Activated CD8-positive, alpha-beta memory T cell treated with anti-CD3 and anti-CD28 coated beads, Interleukin-2, amount 50 U/mL, for 1 hour (primary cell): ENCODE results near the gene ALG6.

ENCODE experiments used
- DNase-seq: peaks from one replicate; pipeline ENCODE4 v3.0.0-alpha.2; 2020; ENCODE audit errors: extremely low read depth

The ALG6 gene

DNA sequence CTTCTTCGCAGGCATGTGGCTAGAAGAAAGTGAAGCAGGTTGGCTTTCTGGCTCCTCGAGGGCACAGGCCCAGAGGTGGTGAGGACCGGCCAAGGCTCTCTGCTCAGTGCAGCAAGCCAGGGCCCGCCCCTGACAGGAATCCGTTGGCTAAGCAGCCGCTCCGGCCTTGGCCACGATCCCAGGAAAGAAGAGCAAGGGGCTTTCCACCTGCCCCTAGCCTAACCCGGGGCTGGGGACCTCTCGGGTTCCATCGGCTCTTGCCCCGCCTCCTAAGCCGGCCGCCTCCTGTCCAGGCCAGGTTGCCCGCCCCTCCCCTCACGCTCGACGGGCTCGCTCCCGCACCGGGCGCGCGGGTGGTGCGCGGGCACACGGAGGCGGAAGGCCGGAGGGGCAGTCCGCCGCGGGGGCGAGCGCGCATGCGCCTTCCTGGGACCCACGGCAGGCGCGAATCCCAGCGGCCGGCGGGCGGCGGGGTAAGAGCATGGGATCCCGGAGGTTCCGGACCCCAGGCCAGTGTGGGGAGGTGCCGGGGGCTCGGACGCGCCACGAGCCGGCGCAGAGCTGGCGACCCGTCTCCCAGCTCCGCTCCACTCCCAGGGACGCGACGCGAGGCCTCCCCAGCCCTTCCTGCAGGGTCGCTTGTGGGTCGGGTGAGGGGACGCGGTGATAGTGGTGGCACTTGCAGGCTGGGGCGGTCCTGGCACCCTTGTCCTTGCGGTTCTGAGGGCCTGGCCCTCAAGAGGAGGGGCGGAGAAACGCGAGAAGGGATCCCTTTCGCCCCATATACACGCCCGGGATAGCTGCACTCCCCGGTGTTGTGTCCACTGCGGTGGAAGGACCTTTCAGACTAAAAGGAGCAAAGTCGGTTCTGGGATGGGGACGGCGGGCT lies at the start of gene ALG6:
ALG6 (plus strand) TSS at position 413 of the 889 bp plus-strand sequence. CDS start 3,351 bp downstream, outside the sequence.
- DNase-seq = peak; percentile 47

DNA sequence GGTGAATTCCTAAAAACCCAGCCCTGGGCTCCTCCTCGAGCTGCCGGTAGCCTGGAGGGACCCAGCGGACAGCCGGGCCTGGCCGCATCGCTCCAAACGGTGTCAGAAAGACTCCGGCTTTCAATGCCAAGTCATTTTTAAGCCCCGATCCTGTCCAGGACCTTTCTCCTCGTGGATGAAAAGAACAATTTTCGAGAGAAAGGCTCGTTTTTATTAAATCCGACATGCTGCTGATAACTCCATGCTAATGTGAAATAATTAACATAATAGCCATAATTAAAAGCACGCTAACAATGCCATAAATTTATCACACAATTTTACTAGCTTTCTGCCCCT lies 49.6 kb upstream of the ALG6 start:
- DNase-seq = no peak

- no peak for DNase-seq
Observed at GRCh38 chr1:63318201-63318979, 49.0 kb upstream of the ALG6 start.

- DNase-seq = no peak
Observed at GRCh38 chr1:63319046-63320021, 48.1 kb upstream of the ALG6 start.

DNA sequence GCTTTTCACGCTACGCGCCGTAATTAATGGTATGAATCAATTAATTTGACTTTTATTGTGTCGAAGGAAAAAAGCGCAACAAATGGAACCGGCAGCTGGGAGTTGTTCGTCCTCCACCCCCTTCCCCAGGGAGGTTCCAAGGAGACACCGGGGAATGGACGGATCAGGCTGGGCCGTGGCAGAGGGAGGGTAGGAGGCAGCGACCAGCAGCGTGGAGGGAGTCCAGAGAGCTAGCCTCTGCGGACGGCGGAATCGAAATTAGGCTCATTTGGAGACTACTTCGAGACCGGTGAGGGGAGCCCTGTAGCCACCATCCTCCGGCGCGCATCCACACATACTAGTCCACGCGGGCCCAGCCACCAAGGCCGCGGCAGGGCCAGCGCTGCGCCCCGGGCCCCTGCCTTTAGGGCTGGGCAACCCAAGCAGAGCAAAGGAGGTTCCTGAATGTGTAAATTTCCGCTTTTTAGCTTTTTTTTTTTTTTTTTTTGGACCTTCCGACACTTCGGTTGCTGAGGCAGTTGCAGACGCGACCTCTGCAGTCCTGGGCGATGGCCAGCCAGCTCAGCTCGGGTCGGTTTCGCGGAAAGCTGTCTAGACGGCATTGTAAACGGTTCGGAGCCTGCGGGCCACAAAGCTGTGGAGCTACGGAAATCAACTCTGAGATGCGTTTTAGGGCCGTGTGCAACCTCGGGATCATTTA lies 47.3 kb upstream of the ALG6 start:
- no peak for DNase-seq

DNA sequence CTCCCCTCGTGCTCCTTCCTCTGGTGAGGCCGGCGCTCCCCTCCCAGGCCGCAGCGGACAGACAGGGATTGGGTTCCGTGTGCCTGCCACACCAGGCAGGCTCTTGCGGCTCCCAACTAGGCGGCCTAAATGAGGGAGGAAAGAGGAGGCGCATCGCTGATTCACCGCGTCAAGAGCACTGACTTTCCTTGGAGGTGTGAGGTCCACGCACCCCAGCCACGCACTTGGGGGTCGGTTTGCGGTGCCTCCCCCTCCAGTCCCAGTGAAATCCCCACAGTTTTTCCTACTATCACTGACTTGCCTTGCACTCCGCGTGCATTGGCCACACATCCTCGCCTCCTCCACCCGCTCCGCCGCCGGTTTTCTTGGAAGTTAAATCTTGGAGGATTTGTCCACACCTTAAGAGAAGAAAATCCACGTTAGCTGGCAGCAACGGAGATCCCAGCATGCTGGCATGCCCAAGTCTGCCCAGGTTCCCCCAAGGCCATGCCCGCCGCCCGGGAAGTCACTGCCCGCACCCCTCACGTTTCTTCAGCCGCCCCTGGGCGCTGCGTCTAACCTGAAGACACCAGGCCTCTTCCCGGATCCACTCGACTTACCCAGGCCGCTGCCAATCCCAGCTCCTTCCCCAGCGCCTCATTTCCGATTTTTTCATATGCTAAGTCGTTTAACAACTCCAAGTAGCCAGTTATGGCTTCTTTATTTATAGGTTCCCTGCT lies 46.2 kb upstream of the ALG6 start:
- no peak for DNase-seq

GRCh38 chr1:63321785-63322113 lies 45.7 kb upstream of the ALG6 start:
- DNase-seq = no peak

DNA sequence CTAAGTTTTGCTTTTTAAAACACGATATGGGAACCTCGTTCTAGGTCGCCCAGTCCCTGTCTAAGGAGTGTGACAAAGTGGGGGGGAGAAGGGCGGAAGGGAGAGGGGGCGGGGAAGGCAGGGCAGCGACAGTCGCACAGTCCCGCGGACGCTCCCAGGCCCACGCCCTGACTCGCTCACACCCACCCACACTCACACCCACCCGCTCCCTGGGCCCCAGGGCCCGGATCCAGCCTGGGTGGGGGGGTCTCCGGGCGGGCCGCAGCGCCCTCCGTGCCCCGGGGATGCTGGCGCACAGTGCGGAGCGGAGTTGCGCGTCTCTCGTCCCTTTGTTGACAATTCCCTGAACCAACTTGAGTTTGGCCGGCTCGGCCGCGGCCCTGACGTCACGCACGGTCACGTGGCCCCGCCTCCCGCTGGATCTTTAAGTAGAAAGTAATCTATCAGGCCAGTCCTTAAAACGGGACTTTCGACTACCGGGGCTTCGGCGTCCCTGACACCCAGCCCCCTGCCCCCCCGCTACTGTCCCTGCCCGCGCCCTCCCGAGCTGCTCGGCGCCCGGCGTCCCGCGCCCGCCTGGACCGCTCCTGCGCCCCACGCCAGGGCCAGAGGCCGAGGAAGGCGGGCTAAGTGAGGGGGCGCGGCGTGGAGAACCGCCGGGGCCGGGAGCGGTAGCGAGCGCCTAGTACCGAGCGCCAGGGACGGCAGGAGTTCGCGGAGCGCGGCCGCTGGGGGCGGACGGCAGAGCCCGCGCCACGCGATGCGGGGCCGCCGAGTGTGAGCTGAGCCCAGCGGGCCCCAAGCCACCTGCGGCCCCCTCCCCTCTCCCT lies 45.1 kb upstream of the ALG6 start, which contains the start of gene FOXD3:
FOXD3 (plus strand) TSS at position 454 of the 830 bp plus-strand sequence. CDS start 492 bp downstream, outside the sequence.
- DNase-seq = no peak

DNA sequence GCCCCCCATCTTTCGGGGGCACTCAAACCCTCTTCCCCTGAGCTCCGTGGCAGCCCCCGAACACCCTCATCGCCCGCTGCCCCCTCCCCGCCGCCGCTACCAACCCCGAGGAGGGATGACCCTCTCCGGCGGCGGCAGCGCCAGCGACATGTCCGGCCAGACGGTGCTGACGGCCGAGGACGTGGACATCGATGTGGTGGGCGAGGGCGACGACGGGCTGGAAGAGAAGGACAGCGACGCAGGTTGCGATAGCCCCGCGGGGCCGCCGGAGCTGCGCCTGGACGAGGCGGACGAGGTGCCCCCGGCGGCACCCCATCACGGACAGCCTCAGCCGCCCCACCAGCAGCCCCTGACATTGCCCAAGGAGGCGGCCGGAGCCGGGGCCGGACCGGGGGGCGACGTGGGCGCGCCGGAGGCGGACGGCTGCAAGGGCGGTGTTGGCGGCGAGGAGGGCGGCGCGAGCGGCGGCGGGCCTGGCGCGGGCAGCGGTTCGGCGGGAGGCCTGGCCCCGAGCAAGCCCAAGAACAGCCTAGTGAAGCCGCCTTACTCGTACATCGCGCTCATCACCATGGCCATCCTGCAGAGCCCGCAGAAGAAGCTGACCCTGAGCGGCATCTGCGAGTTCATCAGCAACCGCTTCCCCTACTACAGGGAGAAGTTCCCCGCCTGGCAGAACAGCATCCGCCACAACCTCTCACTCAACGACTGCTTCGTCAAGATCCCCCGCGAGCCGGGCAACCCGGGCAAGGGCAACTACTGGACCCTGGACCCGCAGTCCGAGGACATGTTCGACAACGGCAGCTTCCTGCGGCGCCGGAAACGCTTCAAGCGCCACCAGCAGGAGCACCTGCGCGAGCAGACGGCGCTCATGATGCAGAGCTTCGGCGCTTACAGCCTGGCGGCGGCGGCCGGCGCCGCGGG lies 44.2 kb upstream of the ALG6 start:
- no peak for DNase-seq

DNA sequence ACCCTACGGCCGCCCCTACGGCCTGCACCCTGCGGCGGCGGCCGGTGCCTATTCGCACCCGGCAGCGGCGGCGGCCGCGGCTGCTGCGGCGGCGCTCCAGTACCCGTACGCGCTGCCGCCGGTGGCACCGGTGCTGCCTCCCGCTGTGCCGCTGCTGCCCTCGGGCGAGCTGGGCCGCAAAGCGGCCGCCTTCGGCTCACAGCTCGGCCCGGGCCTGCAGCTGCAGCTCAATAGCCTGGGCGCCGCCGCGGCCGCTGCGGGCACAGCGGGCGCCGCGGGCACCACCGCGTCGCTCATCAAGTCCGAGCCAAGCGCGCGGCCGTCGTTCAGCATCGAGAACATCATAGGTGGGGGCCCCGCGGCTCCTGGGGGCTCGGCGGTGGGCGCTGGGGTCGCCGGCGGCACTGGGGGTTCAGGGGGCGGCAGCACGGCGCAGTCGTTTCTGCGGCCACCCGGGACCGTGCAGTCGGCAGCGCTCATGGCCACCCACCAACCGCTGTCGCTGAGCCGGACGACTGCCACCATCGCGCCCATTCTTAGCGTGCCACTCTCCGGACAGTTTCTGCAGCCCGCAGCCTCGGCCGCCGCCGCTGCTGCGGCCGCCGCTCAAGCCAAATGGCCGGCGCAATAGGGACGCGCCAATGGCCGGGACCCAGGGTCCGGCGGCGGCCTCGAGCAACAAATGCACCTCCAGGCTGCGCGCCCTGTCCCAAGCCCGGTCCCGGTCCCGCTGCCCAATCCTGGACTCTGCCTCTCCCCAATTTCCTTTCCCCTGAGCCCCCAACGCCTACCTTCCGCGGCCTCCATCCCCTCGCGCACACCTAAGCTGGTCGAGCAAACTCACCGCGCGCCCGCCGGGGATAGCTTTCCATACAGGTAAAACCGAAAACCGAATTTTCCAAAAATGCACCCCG lies 43.3 kb upstream of the ALG6 start:
- DNase-seq = no peak

DNA sequence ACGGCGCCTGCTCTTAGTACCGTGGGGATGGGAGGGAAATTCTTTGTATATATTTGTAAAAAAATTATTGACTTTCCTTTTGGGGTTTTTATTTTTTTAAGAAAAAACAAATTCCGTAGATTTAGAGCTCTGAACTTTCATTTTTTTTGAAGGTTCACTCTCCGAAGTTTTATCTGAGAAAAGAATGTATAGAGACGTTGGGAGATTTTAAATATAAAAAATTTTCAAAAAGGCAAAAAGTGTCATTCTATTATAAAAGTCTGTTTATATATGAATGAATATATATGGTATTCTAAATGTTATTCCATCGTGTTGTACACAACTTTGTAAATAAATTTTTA lies 42.7 kb upstream of the ALG6 start:
- no peak for DNase-seq

DNA sequence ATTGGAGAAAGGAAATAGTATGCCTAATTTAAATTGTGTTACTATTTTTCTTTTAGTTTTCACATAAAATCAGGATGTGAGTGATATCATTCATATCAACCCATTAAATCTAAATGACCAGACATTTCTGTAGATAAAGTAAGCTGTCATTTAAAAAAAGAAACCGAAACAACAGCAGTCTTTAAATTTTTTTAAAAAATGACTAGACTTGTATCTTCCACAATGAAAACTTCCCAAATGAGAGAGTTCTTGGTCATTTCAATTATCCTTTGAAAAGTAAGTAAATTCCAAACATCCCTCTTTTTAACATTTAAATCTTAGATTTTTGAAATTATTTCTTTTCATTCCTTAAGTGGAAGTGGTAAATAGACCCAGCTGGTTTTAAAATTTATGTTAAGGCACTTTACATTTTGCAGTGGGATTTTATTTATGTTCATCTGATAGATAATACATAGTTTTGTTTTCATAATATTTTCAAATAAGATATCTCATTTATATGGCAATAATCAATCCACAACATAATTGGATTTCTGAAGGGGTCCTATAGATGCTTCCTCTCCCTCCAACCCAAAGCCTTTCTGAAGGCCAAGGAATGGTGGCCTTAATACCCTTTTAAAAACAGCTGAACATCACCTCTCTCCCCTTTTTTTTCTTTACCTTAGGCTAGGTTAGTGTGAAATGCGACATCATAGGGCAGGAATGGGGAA lies 42.0 kb upstream of the ALG6 start:
- DNase-seq = no peak

GRCh38 chr1:63326106-63326472 lies 41.3 kb upstream of the ALG6 start:
- no peak for DNase-seq

DNA sequence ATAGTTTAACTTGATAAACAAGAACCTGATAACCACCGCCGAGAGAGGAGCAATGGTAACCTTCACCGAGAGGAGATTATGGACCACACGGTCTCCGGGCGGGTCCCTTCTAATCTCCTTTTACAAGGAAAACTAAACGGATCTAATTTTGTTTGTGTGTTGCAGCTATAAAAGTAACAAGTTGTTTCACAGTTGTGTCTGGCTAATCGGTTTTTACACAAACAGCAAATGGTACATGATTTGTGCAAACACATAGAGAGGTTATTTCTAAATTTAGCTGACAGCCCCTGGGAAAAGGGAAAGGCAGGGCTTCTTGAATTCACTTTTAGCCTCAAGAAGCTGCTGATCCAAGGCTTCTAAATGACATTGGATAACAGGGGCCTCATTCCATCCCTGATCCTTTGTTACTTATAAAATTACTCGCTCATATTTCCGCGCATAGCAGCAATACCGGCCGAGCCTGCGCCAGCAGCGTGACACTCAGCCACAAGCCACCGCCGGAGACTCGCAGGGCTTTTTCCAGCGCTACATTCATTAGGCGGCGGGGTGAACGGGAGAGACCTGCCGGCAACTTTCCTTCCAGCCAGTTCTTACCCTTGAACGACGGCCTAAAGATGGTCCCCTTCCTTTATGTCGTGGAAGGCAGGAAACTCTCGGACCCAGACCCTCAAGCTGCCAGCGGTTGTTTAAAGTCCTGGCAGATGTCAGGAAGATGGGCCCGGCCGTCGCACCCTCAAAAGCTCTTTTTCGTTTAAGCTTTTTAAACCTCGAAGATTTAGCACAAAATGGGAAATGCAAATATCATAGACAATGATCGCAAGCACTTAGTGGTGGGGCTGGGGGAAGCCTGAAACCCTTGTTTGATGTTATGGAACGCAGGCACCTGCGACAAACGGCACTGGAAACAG lies 40.7 kb upstream of the ALG6 start:
- no peak for DNase-seq

GRCh38 chr1:63327417-63328054 lies 39.9 kb upstream of the ALG6 start:
- no peak for DNase-seq
